ENCODE results near the gene KCNG2. TPM values are rescaled to one million over a fixed set of nuclear protein-coding genes. Genes with fewer than 3 reads are reported as not detected.

KCNG2 gene
- total RNA-seq, 4 donors from 2014 or later = 1.7 TPM; not detected in 3

GRCh38 chr18:79866889-79867574, 69.3 kb downstream of the KCNG2 start:
- no peak for DNase-seq (ENCODE audit: extremely low spot score)
- Histone ChIP-seq H3K4me1 (no peaks in the 10 kb centered on the region), H3K36me3 (no peaks in the 10 kb centered on the region), H3K27ac (replicated peaks in 1 of 4) (no peak overlapping the region), H3K9me3 (peaks cover 0 to 12% (median 4%) of the 10 kb centered on the region in 4 donors), H3K27me3 (peaks cover 0 to 30% (median 0%) of the 10 kb centered on the region in 4 donors), H3K4me3 (no peak overlapping the region)
- TF ChIP-seq EP300 (IDR thresholded peaks at IDR 0.05) (no peak), POLR2A (IDR thresholded peaks at IDR 0.05; ENCODE audit: low read depth) (no peak), CTCF (IDR thresholded peaks at IDR 0.05) (no peak), POLR2AphosphoS5 (IDR thresholded peaks at IDR 0.05) (no peak)
- intact Hi-C loops (cut with DNase I) = no loop called here
- 91% methylated on average over 18 of the region's 20 CpGs for WGBS

GRCh38 chr18:79867666-79868065, 69.9 kb downstream of the KCNG2 start:
- H3K36me3 ChIP-seq = no peaks in the 10 kb centered on the region
- H3K4me1 ChIP-seq = no peaks in the 10 kb centered on the region
- no peak overlapping the region for H3K27ac ChIP-seq (replicated peaks in 1 of 4)
- intact Hi-C loops (cut with DNase I) = no loop called here
- WGBS = 93% methylated on average over 12 of the region's 16 CpGs
- peaks cover 0 to 7% (median under 1%) of the 10 kb centered on the region in 4 donors for H3K9me3 ChIP-seq
- DNase-seq (ENCODE audit: extremely low spot score) = no peak
- H3K4me3 ChIP-seq = no peak overlapping the region
- peaks cover 0 to 29% (median 0%) of the 10 kb centered on the region in 4 donors for H3K27me3 ChIP-seq
- no peak for TF ChIP-seq EP300 (IDR thresholded peaks at IDR 0.05)
- TF ChIP-seq POLR2AphosphoS5 (IDR thresholded peaks at IDR 0.05) = no peak
- no peak for TF ChIP-seq CTCF (IDR thresholded peaks at IDR 0.05)
- TF ChIP-seq POLR2A (IDR thresholded peaks at IDR 0.05; ENCODE audit: low read depth) = no peak

GRCh38 chr18:79868168-79868784, 70.5 kb downstream of the KCNG2 start:
- Histone ChIP-seq H3K9me3 (peaks cover 0 to under 1% (median 0%) of the 10 kb centered on the region in 4 donors), H3K4me1 (peaks cover 0 to 5% (median 0%) of the 10 kb centered on the region in 4 donors), H3K27me3 (peaks cover 0 to 29% (median 0%) of the 10 kb centered on the region in 4 donors), H3K4me3 (no peak overlapping the region), H3K27ac (replicated peaks in 1 of 4) (no peak overlapping the region), H3K36me3 (no peaks in the 10 kb centered on the region)
- 92% methylated on average over 28 of the region's 29 CpGs for WGBS
- TF ChIP-seq CTCF (IDR thresholded peaks at IDR 0.05) (no peak), POLR2AphosphoS5 (IDR thresholded peaks at IDR 0.05) (no peak), EP300 (IDR thresholded peaks at IDR 0.05) (no peak), POLR2A (IDR thresholded peaks at IDR 0.05; ENCODE audit: low read depth) (no peak)
- intact Hi-C loops (cut with DNase I) = no loop called here
- no peak for DNase-seq (ENCODE audit: extremely low spot score)

- 85% methylated on average over 20 of the region's 32 CpGs for WGBS
- TF ChIP-seq POLR2AphosphoS5 (IDR thresholded peaks at IDR 0.05) = no peak
- no peak for TF ChIP-seq EP300 (IDR thresholded peaks at IDR 0.05)
- no peak for TF ChIP-seq CTCF (IDR thresholded peaks at IDR 0.05)
- TF ChIP-seq POLR2A (IDR thresholded peaks at IDR 0.05; ENCODE audit: low read depth) = no peak
- Histone ChIP-seq H3K9me3 (no peaks in the 10 kb centered on the region), H3K27me3 (peaks cover 0 to 31% (median 0%) of the 10 kb centered on the region in 4 donors), H3K36me3 (no peaks in the 10 kb centered on the region), H3K27ac (replicated peaks in 1 of 4) (no peak overlapping the region), H3K4me1 (peaks cover 0 to 9% (median 0%) of the 10 kb centered on the region in 4 donors), H3K4me3 (no peak overlapping the region)
- DNase-seq (ENCODE audit: extremely low spot score) = no peak
- intact Hi-C loops (cut with DNase I) = no loop called here
Observed at GRCh38 chr18:79868811-79869541, 71.2 kb downstream of the KCNG2 start.
